Vagina (tissue), 2 donors: ENCODE measurements around the gene SFXN1. TPM values are rescaled to one million over a fixed set of nuclear protein-coding genes. Genes with fewer than 3 reads are reported as not detected.

Experiments used
- DNase-seq, 2 donors: peaks; one replicate each; pipeline ENCODE4 v3.0.0-alpha.2; 2017; ENCODE audit errors: extremely low spot score in 2 of 2
- H3K27ac ChIP-seq: fragments of 200-600 bp; sonication (generic); one replicate; pipeline ENCODE4 v1.5.1; 2019
- H3K27me3 ChIP-seq: fragments of 200-600 bp; sonication (generic); one replicate; pipeline ENCODE4 v1.5.1; 2019
- H3K36me3 ChIP-seq, 2 donors: fragments of 200-600 bp; sonication (generic); one replicate each; pipeline ENCODE4 v1.5.1; 2017 to 2019
- H3K4me1 ChIP-seq: fragments of 200-600 bp; sonication (generic); one replicate; pipeline ENCODE4 v1.5.1; 2019
- H3K4me3 ChIP-seq, 2 donors: fragments of 200-600 bp; sonication (generic); 1 replicate in 1 of 2; 2 replicates in 1 of 2; pipeline ENCODE4 v1.5.1; 2016 to 2019
- H3K9me3 ChIP-seq: fragments of 200-600 bp; sonication (generic); one replicate; pipeline ENCODE4 v1.5.1; 2019
- POLR2A ChIP-seq, 2 donors: fragments of 450-650 bp; IDR thresholded peaks; one replicate each; pipeline ENCODE4 v1.6.1; 2017; ENCODE audit warnings: antibody characterized with exemption in 2 of 2, mild to moderate bottlenecking in 2 of 2, moderate library complexity in 2 of 2
- POLR2AphosphoS5 ChIP-seq, 2 donors: sonication (generic); formaldehyde crosslinking; IDR thresholded peaks; one replicate each; pipeline ENCODE4 v1.9.0; 2017; ENCODE audit warnings: antibody characterized with exemption in 2 of 2, mild to moderate bottlenecking in 2 of 2, low read depth in 1 of 2; ENCODE audit not compliant: insufficient read depth in 1 of 2
- intact Hi-C: fragments of 100-400 bp; cut with DNase I; formaldehyde crosslinking; loops from one replicate; pipeline ENCODE4 v1.15.1; 2023
- total RNA-seq: library from RNA; depleted of rRNA; stranded (reverse); fragments of >200 nt; gene quantifications from one replicate; pipeline ENCODE4 v1.2.3, GENCODE V29; 2016
- TF ChIP-seq, protein P1 (sequence below), 3 experiments: fragments of 450-650 bp in 2 of 3; fragments of 200-600 bp in 1 of 3; sonication (generic) in 1 of 3; IDR thresholded peaks; one replicate each; pipeline ENCODE4 v1.5.1; 2017 to 2019; ENCODE audit warnings: antibody characterized with exemption in 3 of 3, mild to moderate bottlenecking in 2 of 3, moderate library complexity in 2 of 3

The SFXN1 gene
- total RNA-seq, 1 donor from 2014 or later, result 88.6 TPM

DNA sequence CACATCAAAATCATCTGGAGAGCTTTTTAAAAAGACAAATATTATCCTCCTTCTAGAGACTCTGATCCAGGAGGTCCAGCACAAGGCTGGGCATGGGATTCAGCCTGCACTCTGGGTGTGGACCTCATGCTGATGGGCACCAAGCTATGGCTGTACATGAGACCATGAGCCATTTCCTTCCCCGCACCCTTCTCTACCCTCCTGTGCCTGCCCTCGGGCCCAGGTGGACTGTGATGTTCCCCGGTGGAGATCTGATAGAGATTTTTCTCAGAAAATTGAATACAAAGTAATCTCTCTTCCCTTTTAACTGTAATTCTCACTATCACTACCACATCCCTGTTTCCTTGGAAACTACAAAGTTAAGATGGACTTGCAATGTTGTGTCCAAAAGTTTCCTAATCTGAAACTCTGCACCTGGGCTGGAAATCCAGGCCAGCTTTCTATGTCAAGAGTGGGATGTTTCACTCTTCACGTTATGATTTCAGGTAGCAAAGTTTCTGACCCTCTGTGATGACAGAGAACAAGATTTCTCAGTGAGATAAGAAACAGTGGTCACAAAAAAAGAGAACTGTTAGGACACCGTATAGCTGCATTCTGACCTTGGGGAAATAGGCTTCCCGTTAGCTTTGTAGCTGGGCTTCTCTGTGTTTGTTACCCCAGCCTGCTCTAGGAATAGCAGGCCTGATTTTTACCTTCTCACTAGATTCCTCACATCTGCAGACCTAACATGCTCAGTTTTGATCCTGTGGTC is 11.5 kb downstream of the SFXN1 start:
- peaks cover 15% of the 10 kb centered on the region for H3K4me1 ChIP-seq
- peaks cover 0 to 23% of the 10 kb centered on the region in 2 donors for H3K36me3 ChIP-seq
- no peak for TF ChIP-seq POLR2AphosphoS5 (IDR thresholded peaks at IDR 0.05; ENCODE audit: insufficient read depth in 1 of 2, low read depth in 1 of 2)
- TF ChIP-seq, protein P1, sequence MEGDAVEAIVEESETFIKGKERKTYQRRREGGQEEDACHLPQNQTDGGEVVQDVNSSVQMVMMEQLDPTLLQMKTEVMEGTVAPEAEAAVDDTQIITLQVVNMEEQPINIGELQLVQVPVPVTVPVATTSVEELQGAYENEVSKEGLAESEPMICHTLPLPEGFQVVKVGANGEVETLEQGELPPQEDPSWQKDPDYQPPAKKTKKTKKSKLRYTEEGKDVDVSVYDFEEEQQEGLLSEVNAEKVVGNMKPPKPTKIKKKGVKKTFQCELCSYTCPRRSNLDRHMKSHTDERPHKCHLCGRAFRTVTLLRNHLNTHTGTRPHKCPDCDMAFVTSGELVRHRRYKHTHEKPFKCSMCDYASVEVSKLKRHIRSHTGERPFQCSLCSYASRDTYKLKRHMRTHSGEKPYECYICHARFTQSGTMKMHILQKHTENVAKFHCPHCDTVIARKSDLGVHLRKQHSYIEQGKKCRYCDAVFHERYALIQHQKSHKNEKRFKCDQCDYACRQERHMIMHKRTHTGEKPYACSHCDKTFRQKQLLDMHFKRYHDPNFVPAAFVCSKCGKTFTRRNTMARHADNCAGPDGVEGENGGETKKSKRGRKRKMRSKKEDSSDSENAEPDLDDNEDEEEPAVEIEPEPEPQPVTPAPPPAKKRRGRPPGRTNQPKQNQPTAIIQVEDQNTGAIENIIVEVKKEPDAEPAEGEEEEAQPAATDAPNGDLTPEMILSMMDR (IDR thresholded peaks at IDR 0.05), result no peak
- H3K9me3 ChIP-seq, result no peaks in the 10 kb centered on the region
- no peak overlapping the region for H3K4me3 ChIP-seq
- H3K27me3 ChIP-seq, result no peaks in the 10 kb centered on the region
- DNase-seq, result no peak
- no peak overlapping the region for H3K27ac ChIP-seq
- intact Hi-C loops, result no loop called here

DNA sequence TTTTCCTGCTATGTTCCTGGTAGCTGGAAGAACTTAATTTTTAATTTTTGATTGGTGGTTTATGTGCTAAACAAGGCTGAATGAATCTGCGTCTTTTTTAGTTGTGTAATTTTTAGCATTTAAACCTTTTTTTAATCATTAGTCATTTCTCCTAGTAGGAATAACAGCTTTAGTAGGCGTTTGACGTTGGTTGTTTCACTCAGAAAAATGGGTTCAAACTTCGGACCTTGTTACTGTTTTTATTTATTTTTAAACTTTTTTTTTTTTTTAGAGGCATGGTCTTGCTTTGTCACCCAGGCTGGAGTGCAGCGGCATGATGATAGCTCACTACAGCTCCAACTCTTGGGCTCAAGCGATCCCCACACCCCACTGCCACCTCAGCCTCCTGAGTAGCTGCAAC is 12.9 kb downstream of the SFXN1 start:
- no peak overlapping the region for H3K4me3 ChIP-seq
- intact Hi-C loops, result no loop called here
- H3K9me3 ChIP-seq, result no peaks in the 10 kb centered on the region
- H3K27me3 ChIP-seq, result no peaks in the 10 kb centered on the region
- H3K27ac ChIP-seq, result no peak overlapping the region
- peaks cover 0 to 14% of the 10 kb centered on the region in 2 donors for H3K36me3 ChIP-seq
- H3K4me1 ChIP-seq, result peaks cover 15% of the 10 kb centered on the region
- TF ChIP-seq POLR2AphosphoS5 (IDR thresholded peaks at IDR 0.05; ENCODE audit: insufficient read depth in 1 of 2, low read depth in 1 of 2) (no peak), POLR2A (IDR thresholded peaks at IDR 0.05) (no peak)
- TF ChIP-seq, protein P1 (IDR thresholded peaks at IDR 0.05), result no peak
- DNase-seq, result no peak

DNA sequence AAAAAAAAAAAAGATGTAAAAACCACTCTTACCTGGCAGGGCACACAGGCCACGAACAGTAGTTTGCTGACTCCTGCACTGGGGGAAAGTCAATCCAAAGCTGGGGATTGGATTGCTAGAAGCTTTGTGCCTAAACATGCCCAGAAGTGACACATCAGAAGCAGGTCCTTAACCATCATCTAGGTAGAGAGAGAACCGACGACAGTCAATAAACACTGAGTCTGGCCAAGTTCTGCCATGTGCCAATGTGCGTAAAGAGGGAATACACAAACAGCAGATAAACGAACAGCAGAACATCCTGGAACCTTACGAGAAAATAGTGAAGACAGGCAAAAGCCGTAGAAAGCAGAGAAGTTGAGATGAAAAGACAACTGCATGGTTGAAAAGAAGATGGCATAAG is 14.9 kb downstream of the SFXN1 start:
- Histone ChIP-seq H3K27me3 (no peaks in the 10 kb centered on the region), H3K9me3 (no peaks in the 10 kb centered on the region), H3K4me1 (peaks cover 15% of the 10 kb centered on the region), H3K27ac (peak overlapping the region; percentile 14), H3K36me3 (peaks cover 0 to 17% of the 10 kb centered on the region in 2 donors), H3K4me3 (no peak overlapping the region)
- intact Hi-C loops, result no loop called here
- no peak for DNase-seq
- TF ChIP-seq, protein P1 (IDR thresholded peaks at IDR 0.05), result no peak
- TF ChIP-seq POLR2A (IDR thresholded peaks at IDR 0.05), result no peak
- no peak for TF ChIP-seq POLR2AphosphoS5 (IDR thresholded peaks at IDR 0.05; ENCODE audit: insufficient read depth in 1 of 2, low read depth in 1 of 2)

DNA sequence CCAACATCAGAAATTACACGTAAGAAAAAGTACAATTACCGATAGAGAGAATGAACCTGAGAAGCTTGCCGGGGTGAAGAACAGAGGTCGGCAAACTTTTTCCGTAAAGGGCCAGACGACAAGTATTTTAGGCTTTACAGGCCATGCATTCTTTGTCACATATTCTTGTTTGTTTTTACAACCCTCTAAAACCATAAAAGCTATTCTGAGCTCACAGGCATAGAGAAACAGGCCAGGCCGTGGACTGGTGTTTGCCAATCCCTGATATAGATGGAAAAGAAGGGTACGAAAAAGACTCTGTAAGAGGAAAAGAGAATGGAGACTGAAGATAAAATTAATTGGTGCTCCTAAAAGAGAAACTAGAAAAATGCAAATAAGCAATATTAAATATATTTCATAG is 15.4 kb downstream of the SFXN1 start:
- Histone ChIP-seq H3K4me1 (peaks cover 15% of the 10 kb centered on the region), H3K36me3 (peaks cover 0 to 17% of the 10 kb centered on the region in 2 donors), H3K4me3 (no peak overlapping the region), H3K27me3 (no peaks in the 10 kb centered on the region), H3K27ac (peak overlapping the region; percentile 14), H3K9me3 (no peaks in the 10 kb centered on the region)
- DNase-seq, result no peak
- intact Hi-C loops, result no loop called here
- no peak for TF ChIP-seq POLR2A (IDR thresholded peaks at IDR 0.05)
- TF ChIP-seq, protein P1 (IDR thresholded peaks at IDR 0.05), result no peak
- no peak for TF ChIP-seq POLR2AphosphoS5 (IDR thresholded peaks at IDR 0.05; ENCODE audit: insufficient read depth in 1 of 2, low read depth in 1 of 2)
